LNCaP clone FGC (cell line): ENCODE data around the gene BTAF1.

Experiments
- DNase-seq: peaks from one replicate; pipeline ENCODE4 v3.0.0-alpha.2; 2011; ENCODE audit warnings: low read depth
- H3K4me3 ChIP-seq: 2 replicates; pipeline ENCODE4 v1.5.1; 2011; ENCODE audit warnings: mild to moderate bottlenecking, low read depth, low read length, control low read depth
- TF ChIP-seq, protein P1 (sequence below): IDR thresholded peaks from 2 replicates; pipeline ENCODE4 v1.5.1; 2012; ENCODE audit warnings: mild to moderate bottlenecking; ENCODE audit not compliant: control insufficient read depth, insufficient read depth; ENCODE audit errors: extremely low read depth

BTAF1 gene

GRCh38 chr10:91896212-91896756 lies 27.3 kb upstream of the BTAF1 start:
- H3K4me3 ChIP-seq, result no peak overlapping the region
- TF ChIP-seq, protein P1, sequence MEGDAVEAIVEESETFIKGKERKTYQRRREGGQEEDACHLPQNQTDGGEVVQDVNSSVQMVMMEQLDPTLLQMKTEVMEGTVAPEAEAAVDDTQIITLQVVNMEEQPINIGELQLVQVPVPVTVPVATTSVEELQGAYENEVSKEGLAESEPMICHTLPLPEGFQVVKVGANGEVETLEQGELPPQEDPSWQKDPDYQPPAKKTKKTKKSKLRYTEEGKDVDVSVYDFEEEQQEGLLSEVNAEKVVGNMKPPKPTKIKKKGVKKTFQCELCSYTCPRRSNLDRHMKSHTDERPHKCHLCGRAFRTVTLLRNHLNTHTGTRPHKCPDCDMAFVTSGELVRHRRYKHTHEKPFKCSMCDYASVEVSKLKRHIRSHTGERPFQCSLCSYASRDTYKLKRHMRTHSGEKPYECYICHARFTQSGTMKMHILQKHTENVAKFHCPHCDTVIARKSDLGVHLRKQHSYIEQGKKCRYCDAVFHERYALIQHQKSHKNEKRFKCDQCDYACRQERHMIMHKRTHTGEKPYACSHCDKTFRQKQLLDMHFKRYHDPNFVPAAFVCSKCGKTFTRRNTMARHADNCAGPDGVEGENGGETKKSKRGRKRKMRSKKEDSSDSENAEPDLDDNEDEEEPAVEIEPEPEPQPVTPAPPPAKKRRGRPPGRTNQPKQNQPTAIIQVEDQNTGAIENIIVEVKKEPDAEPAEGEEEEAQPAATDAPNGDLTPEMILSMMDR, result no peak
- no peak for DNase-seq

DNA sequence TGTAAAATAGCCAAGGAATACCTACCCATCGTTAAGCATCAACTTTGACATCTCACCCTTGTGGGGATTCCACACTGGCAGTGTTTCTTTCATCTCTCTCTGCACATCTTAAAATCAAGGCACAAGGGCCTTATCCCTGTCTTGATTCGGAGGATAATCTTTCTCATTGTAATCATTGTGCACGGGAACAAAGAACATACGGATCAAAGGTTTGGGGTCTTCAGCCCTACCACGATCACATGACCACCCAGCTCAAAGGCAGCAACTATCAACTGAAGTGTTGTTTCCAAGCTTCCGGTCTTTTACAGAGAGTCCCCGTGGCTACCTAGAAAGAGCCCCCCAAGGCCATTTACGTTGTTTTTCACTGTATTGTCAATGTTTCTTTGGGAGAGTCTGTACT lies 26.1 kb upstream of the BTAF1 start:
- TF ChIP-seq, protein P1, result no peak
- no peak overlapping the region for H3K4me3 ChIP-seq
- no peak for DNase-seq

- no peak overlapping the region for H3K4me3 ChIP-seq
- DNase-seq, result peak; percentile 53
- TF ChIP-seq, protein P1, result no peak
Observed at GRCh38 chr10:91901784-91902677, 21.5 kb upstream of the BTAF1 start.

DNA sequence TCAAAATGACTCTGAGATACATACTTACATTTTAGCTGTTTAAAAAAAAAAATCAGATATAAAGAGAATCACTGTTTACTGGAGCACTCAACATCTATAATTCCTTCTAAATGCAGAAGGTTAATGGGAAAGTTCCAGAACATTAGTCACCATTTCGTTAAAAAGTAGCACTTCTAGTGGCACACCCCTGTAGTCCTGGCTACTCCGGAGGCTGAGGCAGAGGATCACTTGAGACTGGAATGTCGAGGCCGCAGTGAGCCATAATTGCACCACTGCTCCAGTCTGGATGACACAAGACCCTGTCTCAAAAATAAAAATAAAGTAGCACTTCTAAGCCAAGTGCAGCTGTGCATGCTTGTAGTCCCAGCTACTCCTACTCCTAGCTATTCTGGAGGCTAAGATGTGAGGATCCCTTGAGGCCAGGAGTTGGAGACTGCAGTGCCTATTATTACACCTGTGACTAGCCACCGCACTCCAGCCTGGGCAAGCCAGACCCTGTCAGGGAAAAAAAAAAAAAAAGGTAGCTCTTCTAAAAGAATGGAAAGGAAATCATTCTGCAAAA lies 16.5 kb upstream of the BTAF1 start:
- TF ChIP-seq, protein P1, result no peak
- no peak for DNase-seq
- H3K4me3 ChIP-seq, result no peak overlapping the region

GRCh38 chr10:91907914-91908336 lies 15.6 kb upstream of the BTAF1 start:
- H3K4me3 ChIP-seq, result peak overlapping the region; percentile 62
- DNase-seq, result no peak
- TF ChIP-seq, protein P1, result no peak

DNA sequence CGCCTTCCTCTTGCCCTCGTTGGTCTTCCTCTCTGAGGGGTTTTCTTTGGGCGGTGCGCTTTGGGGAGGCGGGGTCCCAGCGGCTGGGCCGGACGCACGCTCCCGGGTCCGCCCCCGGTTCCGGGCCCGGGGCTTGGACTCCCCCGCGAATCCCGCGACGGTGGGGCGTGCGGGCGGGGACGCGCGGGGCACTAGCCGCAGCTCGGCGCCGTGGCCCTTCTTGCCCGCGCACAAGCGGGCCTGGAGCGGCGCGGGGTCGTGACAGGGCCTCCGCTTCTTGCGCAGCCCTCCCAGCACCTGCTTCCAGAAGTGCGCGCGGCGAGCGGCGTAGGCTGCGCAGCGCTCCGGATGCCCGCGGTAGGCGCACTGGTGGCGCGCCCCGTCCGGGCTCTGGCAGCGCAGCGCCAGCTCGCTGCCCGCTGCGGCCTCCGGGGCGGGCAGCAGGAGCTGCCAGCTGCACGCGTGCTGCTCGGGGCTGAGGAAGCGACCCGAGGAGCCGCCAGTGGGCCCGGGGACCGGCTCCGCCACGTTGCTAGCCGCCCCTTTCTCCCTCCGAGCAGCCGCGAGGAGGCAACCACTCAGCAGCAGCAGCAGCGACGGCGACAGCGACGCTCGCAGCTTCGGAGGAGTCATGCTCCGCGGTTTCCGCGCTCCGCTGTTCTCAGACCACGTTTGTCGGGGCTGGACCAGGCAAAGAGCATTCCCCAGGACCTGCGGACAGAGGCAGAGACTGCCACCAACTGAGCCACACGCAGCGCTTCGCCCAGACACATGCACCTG lies 15.0 kb upstream of the BTAF1 start:
- peak; percentile 67 for DNase-seq
- TF ChIP-seq, protein P1, result peak; percentile 86
- H3K4me3 ChIP-seq, result peak overlapping the region; percentile 62
